Measurements from ENCODE around the gene NBEAL1.
"Not testable (repeated sequence)": the region's sequence is repeated elsewhere in the genome, so short reads cannot be mapped to it uniquely, and the experiment has no call there.

Gene NBEAL1

GRCh38 chr2:203040966-203041521 lies 26.4 kb downstream of the NBEAL1 start:
- no peak for DNase-seq

- no peak for DNase-seq
Measured at GRCh38 chr2:203042178-203042577, 27.5 kb downstream of the NBEAL1 start.

GRCh38 chr2:203043226-203043625 lies 28.6 kb downstream of the NBEAL1 start:
- no peak for DNase-seq

GRCh38 chr2:203045867-203046266 lies 31.2 kb downstream of the NBEAL1 start:
- DNase-seq = no peak

- no peak for DNase-seq
Measured at GRCh38 chr2:203052539-203052938, 37.9 kb downstream of the NBEAL1 start.

- DNase-seq = no peak
Measured at GRCh38 chr2:203059567-203060240, 45.0 kb downstream of the NBEAL1 start.

GRCh38 chr2:203061346-203061745 lies 46.7 kb downstream of the NBEAL1 start:
- DNase-seq = no peak

- DNase-seq = no peak
Measured at GRCh38 chr2:203062126-203062525, 47.5 kb downstream of the NBEAL1 start.

- not testable (repeated sequence) for DNase-seq
Measured at GRCh38 chr2:203066519-203067091, 51.9 kb downstream of the NBEAL1 start.

GRCh38 chr2:203070701-203071100 lies 56.0 kb downstream of the NBEAL1 start:
- DNase-seq = no peak

GRCh38 chr2:203071148-203071547 lies 56.5 kb downstream of the NBEAL1 start:
- DNase-seq = no peak

GRCh38 chr2:203072371-203072770 lies 57.7 kb downstream of the NBEAL1 start:
- DNase-seq = no peak

- no peak for DNase-seq
Measured at GRCh38 chr2:203077451-203077850, 62.8 kb downstream of the NBEAL1 start.

GRCh38 chr2:203080447-203081045 lies 65.9 kb downstream of the NBEAL1 start:
- DNase-seq = no peak

GRCh38 chr2:203083328-203083727 lies 68.7 kb downstream of the NBEAL1 start:
- DNase-seq = no peak

- DNase-seq = not testable (repeated sequence)
Measured at GRCh38 chr2:203086381-203086780, 71.7 kb downstream of the NBEAL1 start.

- DNase-seq = not testable (repeated sequence)
Measured at GRCh38 chr2:203090721-203091120, 76.0 kb downstream of the NBEAL1 start.

- DNase-seq = no peak
Measured at GRCh38 chr2:203097735-203098134, 83.1 kb downstream of the NBEAL1 start.

- DNase-seq = not testable (repeated sequence)
Measured at GRCh38 chr2:203102357-203102756, 87.7 kb downstream of the NBEAL1 start.

- DNase-seq = no peak
Measured at GRCh38 chr2:203104273-203104672, 89.6 kb downstream of the NBEAL1 start.

- no peak for DNase-seq
Measured at GRCh38 chr2:203105996-203106395, 91.3 kb downstream of the NBEAL1 start.

GRCh38 chr2:203110496-203110895 lies 95.8 kb downstream of the NBEAL1 start:
- not testable (repeated sequence) for DNase-seq

GRCh38 chr2:203112342-203112741 lies 97.7 kb downstream of the NBEAL1 start:
- no peak for DNase-seq

GRCh38 chr2:203115201-203115700 lies 100.6 kb downstream of the NBEAL1 start:
- not testable (repeated sequence) for DNase-seq
